Gastroesophageal sphincter (tissue), 3 donors: ENCODE data around the gene XPNPEP1.

Experiments used
- EP300 ChIP-seq: sonication (generic); formaldehyde crosslinking; IDR thresholded peaks from one replicate; pipeline ENCODE4 v1.6.1; 2017; ENCODE audit warnings: antibody characterized with exemption, mild to moderate bottlenecking
- POLR2A ChIP-seq, 2 donors: fragments of 450-650 bp; IDR thresholded peaks; one replicate each; pipeline ENCODE4 v1.6.1; 2017; ENCODE audit warnings: antibody characterized with exemption in 2 of 2, mild to moderate bottlenecking in 2 of 2, moderate library complexity in 1 of 2
- POLR2AphosphoS5 ChIP-seq: sonication (generic); formaldehyde crosslinking; IDR thresholded peaks from one replicate; pipeline ENCODE4 v1.6.1; 2017; ENCODE audit warnings: antibody characterized with exemption
- TF ChIP-seq, protein P1 (sequence below), 4 experiments: fragments of 200-600 bp in 2 of 4; fragments of 450-650 bp in 2 of 4; sonication (generic) in 1 of 4; IDR thresholded peaks; one replicate each; pipeline ENCODE4 v1.5.1; 2017 to 2019; ENCODE audit warnings: antibody characterized with exemption in 4 of 4, mild to moderate bottlenecking in 2 of 4, moderate library complexity in 2 of 4

DNA sequence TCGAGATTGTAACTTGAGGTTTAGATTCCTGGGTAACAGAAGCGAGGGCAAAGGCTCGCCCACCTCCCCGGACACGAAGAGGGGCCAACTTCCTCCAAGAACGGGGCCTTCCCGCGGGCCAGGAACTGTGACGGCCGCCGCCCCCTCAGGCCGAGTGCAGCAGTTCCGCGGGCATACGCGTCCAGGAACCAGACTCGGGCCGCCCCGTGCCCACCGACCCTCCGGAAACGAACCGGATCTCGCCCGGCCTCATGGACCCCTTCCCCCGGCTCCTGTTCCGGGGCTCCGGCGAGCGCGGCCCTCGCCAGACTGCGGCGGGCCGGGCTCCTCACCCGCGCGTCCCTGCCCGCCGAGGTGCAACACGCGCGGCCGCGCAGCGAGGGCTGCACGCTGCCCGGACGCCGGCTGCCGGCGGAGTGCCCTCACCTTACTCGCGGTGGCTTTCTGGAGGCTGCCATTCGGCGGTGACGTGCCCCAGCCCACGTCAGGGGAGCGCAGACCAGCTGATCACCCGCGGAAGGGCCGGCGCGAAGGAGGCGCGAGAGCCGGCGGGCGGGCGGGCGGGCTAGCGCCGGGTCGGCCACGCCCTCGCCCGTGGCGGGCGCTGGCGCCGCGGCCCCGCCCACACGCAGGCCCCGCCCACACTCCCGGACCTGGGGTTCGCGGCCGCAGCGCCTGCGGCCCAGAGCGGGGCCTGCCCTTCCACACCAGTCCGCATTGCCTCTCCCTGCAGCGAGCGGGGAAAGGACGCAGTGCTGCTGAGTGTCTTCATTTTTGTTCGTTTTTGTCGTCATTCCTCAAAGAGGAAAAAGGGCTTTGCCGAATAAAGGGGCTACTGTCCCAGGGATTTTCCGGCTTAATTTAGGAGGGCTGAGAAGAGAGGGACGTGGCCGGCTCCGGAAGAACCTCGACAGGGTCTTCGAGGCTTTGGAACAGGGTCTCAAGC, at the start of gene XPNPEP1:
- TF ChIP-seq, protein P1, sequence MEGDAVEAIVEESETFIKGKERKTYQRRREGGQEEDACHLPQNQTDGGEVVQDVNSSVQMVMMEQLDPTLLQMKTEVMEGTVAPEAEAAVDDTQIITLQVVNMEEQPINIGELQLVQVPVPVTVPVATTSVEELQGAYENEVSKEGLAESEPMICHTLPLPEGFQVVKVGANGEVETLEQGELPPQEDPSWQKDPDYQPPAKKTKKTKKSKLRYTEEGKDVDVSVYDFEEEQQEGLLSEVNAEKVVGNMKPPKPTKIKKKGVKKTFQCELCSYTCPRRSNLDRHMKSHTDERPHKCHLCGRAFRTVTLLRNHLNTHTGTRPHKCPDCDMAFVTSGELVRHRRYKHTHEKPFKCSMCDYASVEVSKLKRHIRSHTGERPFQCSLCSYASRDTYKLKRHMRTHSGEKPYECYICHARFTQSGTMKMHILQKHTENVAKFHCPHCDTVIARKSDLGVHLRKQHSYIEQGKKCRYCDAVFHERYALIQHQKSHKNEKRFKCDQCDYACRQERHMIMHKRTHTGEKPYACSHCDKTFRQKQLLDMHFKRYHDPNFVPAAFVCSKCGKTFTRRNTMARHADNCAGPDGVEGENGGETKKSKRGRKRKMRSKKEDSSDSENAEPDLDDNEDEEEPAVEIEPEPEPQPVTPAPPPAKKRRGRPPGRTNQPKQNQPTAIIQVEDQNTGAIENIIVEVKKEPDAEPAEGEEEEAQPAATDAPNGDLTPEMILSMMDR (IDR thresholded peaks at IDR 0.05) = peak in 1 of 4 experiments; percentile 14
- TF ChIP-seq POLR2A (IDR thresholded peaks at IDR 0.05) (peak; percentile 88 to 95), POLR2AphosphoS5 (peak; percentile 86), EP300 (no peak)
